C4-2B (cell line): Measurements from ENCODE around the gene SNX15.

Experiments
- ZFX ChIP-seq: fragments of 450-650 bp; IDR thresholded peaks from 2 replicates; pipeline ENCODE4 v1.6.1; 2017
- TF ChIP-seq, protein P1 (sequence below): fragments of 450-650 bp; conservative IDR thresholded peaks from 2 replicates; pipeline ENCODE4 v1.5.1; 2017; ENCODE audit warnings: mild to moderate bottlenecking

DNA sequence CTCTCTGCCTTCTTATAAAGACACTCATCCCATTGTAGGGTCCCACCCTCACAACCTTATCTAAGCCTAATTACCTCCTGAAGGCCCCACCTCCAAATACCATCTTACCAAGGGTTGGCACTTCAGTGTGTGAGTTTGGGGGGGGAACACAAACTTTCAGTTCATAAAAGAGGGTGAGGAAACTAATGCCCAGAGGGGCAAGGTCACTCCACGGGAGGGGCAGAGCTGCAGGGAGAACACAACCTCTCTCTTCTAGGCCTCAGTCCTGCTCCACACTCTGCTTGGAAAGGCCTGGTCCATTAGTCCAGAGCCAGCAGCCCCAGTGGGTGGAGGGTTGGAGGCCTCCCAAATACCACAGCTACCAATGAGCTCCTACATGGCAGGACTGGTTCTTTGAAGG, 27.8 kb upstream of the SNX15 start:
- TF ChIP-seq, protein P1, sequence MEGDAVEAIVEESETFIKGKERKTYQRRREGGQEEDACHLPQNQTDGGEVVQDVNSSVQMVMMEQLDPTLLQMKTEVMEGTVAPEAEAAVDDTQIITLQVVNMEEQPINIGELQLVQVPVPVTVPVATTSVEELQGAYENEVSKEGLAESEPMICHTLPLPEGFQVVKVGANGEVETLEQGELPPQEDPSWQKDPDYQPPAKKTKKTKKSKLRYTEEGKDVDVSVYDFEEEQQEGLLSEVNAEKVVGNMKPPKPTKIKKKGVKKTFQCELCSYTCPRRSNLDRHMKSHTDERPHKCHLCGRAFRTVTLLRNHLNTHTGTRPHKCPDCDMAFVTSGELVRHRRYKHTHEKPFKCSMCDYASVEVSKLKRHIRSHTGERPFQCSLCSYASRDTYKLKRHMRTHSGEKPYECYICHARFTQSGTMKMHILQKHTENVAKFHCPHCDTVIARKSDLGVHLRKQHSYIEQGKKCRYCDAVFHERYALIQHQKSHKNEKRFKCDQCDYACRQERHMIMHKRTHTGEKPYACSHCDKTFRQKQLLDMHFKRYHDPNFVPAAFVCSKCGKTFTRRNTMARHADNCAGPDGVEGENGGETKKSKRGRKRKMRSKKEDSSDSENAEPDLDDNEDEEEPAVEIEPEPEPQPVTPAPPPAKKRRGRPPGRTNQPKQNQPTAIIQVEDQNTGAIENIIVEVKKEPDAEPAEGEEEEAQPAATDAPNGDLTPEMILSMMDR: no peak
- TF ChIP-seq ZFX: no peak
